Upper lobe of left lung (tissue), 6 donors: ENCODE results near the gene SLC25A26. TPM values are rescaled to one million over a fixed set of nuclear protein-coding genes. Genes with fewer than 3 reads are reported as not detected.
A peak's percentile ranks its signal among the peaks of the same experiment; 100 is the strongest.

Experiments used
- ATAC-seq, 2 donors: fragments of 200-7000 bp; cut with Tn5 transposase; one replicate each; pipeline ENCODE4 v1.9.1; 2022; ENCODE audit warnings: mild to moderate bottlenecking in 2 of 2, moderate library complexity in 2 of 2; ENCODE audit not compliant: low FRiP score in 2 of 2
- DNase-seq, 2 donors: peaks; one replicate each; pipeline ENCODE4 v3.0.0-alpha.2; 2019 to 2020
- H3K27ac ChIP-seq, 4 donors: fragments of 200-600 bp; sonication (generic); one replicate each; pipeline ENCODE4 v1.5.1; 2016 to 2019
- H3K27me3 ChIP-seq, 4 donors: fragments of 200-600 bp; sonication (generic); one replicate each; pipeline ENCODE4 v1.5.1; 2017 to 2019
- H3K36me3 ChIP-seq, 4 donors: fragments of 200-600 bp; sonication (generic); one replicate each; pipeline ENCODE4 v1.5.1; 2016 to 2019
- H3K4me1 ChIP-seq, 4 donors: fragments of 200-600 bp; sonication (generic); one replicate each; pipeline ENCODE4 v1.5.1; 2018 to 2019
- H3K4me3 ChIP-seq, 4 donors: fragments of 200-600 bp; sonication (generic); one replicate each; pipeline ENCODE4 v1.5.1; 2017 to 2019; ENCODE audit warnings: mild to moderate bottlenecking in 2 of 4, moderate library complexity in 1 of 4
- H3K9me3 ChIP-seq, 4 donors: fragments of 200-600 bp; sonication (generic); one replicate each; pipeline ENCODE4 v1.5.1; 2018 to 2019
- CTCF ChIP-seq, 6 experiments: fragments of 450-650 bp in 4 of 6; fragments of 200-600 bp in 2 of 6; sonication (generic) in 2 of 6; IDR thresholded peaks; one replicate each; pipeline ENCODE4 v1.5.1; 2016 to 2019; ENCODE audit warnings: antibody characterized with exemption in 6 of 6
- EP300 ChIP-seq, 4 donors: sonication (generic); formaldehyde crosslinking; IDR thresholded peaks; one replicate each; pipeline ENCODE4 v1.5.1; 2017; ENCODE audit warnings: antibody characterized with exemption in 4 of 4, control low read depth in 2 of 4
- POLR2A ChIP-seq, 4 donors: fragments of 450-650 bp; IDR thresholded peaks; one replicate each; pipeline ENCODE4 v1.5.1; 2016 to 2017; ENCODE audit warnings: antibody characterized with exemption in 4 of 4, mild to moderate bottlenecking in 2 of 4
- POLR2AphosphoS5 ChIP-seq, 2 donors: sonication (generic); formaldehyde crosslinking; IDR thresholded peaks; one replicate each; pipeline ENCODE4 v1.5.1; 2017; ENCODE audit warnings: antibody characterized with exemption in 2 of 2
- WGBS, 2 donors: methylation state at CpG; one replicate each; pipeline ENCODE4 v1.1.5; 2017 to 2018; 5-methylcytosine and 5-hydroxymethylcytosine counted together
- total RNA-seq, 6 donors: library from RNA; depleted of rRNA in 4 of 6; stranded (reverse); fragments of >200 nt in 4 of 6; gene quantifications; one replicate each; pipeline versions ENCODE4 v1.1.0 to v1.2.1, GENCODE V29; 2016 to 2021
- donor health status: DM: no; HTN: no; CAD: no; lungs with moderate emphysema.
- donor health status: DM: no; HTN: yes; CAD: no; lungs with severe emphysema.

The SLC25A26 gene
- total RNA-seq = 10 to 100 TPM in 5 of 6 donors, 1 to 10 TPM in 1; 8.4 to 18.8 (median 17.0) TPM

- 1% methylated on average over 23 to 45 of the region's 56 CpGs for WGBS, 2 donors
- Histone ChIP-seq H3K9me3 (no peaks in the 10 kb centered on the region), H3K36me3 (no peaks in the 10 kb centered on the region), H3K27ac (peak within 1 kb of the TSS; percentile 76 to 83 (median 79)), H3K27me3 (no peaks in the 10 kb centered on the region), H3K4me3 (peak within 1 kb of the TSS; percentile 66 to 73 (median 69)), H3K4me1 (peaks cover 7 to 11% (median 9%) of the 10 kb centered on the region in 4 donors)
- DNase-seq (peak; percentile 97), ATAC-seq (peak; percentile 99)
- peak; percentile 71 to 88 for TF ChIP-seq POLR2AphosphoS5 (IDR thresholded peaks at IDR 0.05)
- no peak for TF ChIP-seq EP300 (IDR thresholded peaks at IDR 0.05)
- peak in 3 of 6 experiments; percentile 11 to 16 (median 16) for TF ChIP-seq CTCF (IDR thresholded peaks at IDR 0.05)
- peak in 2 of 4 donors; percentile 69 to 76 for TF ChIP-seq POLR2A (IDR thresholded peaks at IDR 0.05)
These were observed at the start of gene SLC25A26 for GRCh38 chr3:66220602-66221377. TSS of gene SLC25A26 (plus strand) at chr3:66221001. CDS start at chr3:66221095, 94 bp downstream.

GRCh38 chr3:66172394-66172793, 48.4 kb upstream of the SLC25A26 start:
- 89 to 92% methylated on average over 1 of the region's 1 CpG for WGBS, 2 donors
- no peak for TF ChIP-seq CTCF (IDR thresholded peaks at IDR 0.05)
- TF ChIP-seq POLR2A (IDR thresholded peaks at IDR 0.05) = no peak
- no peak for TF ChIP-seq POLR2AphosphoS5 (IDR thresholded peaks at IDR 0.05)
- TF ChIP-seq EP300 (IDR thresholded peaks at IDR 0.05) = no peak
- ATAC-seq = no peak
- Histone ChIP-seq H3K27ac (no peak overlapping the region), H3K27me3 (no peaks in the 10 kb centered on the region), H3K4me3 (no peak overlapping the region), H3K9me3 (no peaks in the 10 kb centered on the region), H3K36me3 (no peaks in the 10 kb centered on the region), H3K4me1 (no peaks in the 10 kb centered on the region)
- no peak for DNase-seq

GRCh38 chr3:66177026-66177425, 43.8 kb upstream of the SLC25A26 start:
- TF ChIP-seq EP300 (IDR thresholded peaks at IDR 0.05) = no peak
- Histone ChIP-seq H3K4me3 (no peak overlapping the region), H3K27ac (no peak overlapping the region), H3K27me3 (no peaks in the 10 kb centered on the region), H3K4me1 (no peaks in the 10 kb centered on the region), H3K36me3 (no peaks in the 10 kb centered on the region), H3K9me3 (no peaks in the 10 kb centered on the region)
- whole genome bisulfite sequencing, 2 donors = 61 to 64% methylated on average over 1 of the region's 1 CpG
- no peak for ATAC-seq
- DNase-seq = no peak

- H3K36me3 ChIP-seq = no peaks in the 10 kb centered on the region
- no peaks in the 10 kb centered on the region for H3K27me3 ChIP-seq
- 82 to 84% methylated on average over 6 of the region's 6 CpGs for WGBS, 2 donors
- TF ChIP-seq CTCF (IDR thresholded peaks at IDR 0.05) = no peak
- no peak for TF ChIP-seq POLR2A (IDR thresholded peaks at IDR 0.05)
- TF ChIP-seq EP300 (IDR thresholded peaks at IDR 0.05) = no peak
- TF ChIP-seq POLR2AphosphoS5 (IDR thresholded peaks at IDR 0.05) = no peak
- no peaks in the 10 kb centered on the region for H3K4me1 ChIP-seq
- no peaks in the 10 kb centered on the region for H3K9me3 ChIP-seq
- DNase-seq (no peak), ATAC-seq (no peak)
- no peak overlapping the region for H3K4me3 ChIP-seq
- no peak overlapping the region for H3K27ac ChIP-seq
These were observed 42.6 kb upstream of the SLC25A26 start for GRCh38 chr3:66178206-66178605.

- Histone ChIP-seq H3K4me1 (no peaks in the 10 kb centered on the region), H3K4me3 (no peak overlapping the region), H3K27me3 (no peaks in the 10 kb centered on the region), H3K9me3 (no peaks in the 10 kb centered on the region), H3K36me3 (no peaks in the 10 kb centered on the region), H3K27ac (no peak overlapping the region)
- WGBS, 2 donors = 88 to 91% methylated on average over 2 of the region's 2 CpGs
- DNase-seq (no peak), ATAC-seq (no peak)
- TF ChIP-seq POLR2AphosphoS5 (IDR thresholded peaks at IDR 0.05) (no peak), CTCF (IDR thresholded peaks at IDR 0.05) (no peak), POLR2A (IDR thresholded peaks at IDR 0.05) (no peak), EP300 (IDR thresholded peaks at IDR 0.05) (no peak)
These were observed 41.0 kb upstream of the SLC25A26 start for GRCh38 chr3:66179793-66180192.
